Activated naive CD4-positive, alpha-beta T cell treated with anti-CD3 and anti-CD28 coated beads, Interleukin-2, amount 50 U/mL, for 24 hours (primary cell): ENCODE data around the gene HPS1.

ENCODE experiments used
- H3K27ac Mint-ChIP-seq: one replicate; pipeline ENCODE4 v1.8.0; 2021; ENCODE audit warnings: mild to moderate bottlenecking, mixed read lengths
- H3K27me3 Mint-ChIP-seq: one replicate; pipeline ENCODE4 v1.8.0; 2021; ENCODE audit warnings: mixed read lengths
- H3K36me3 Mint-ChIP-seq: one replicate; pipeline ENCODE4 v1.8.0; 2021; ENCODE audit warnings: mixed read lengths
- H3K4me1 Mint-ChIP-seq: one replicate; pipeline ENCODE4 v1.8.0; 2021; ENCODE audit warnings: mixed read lengths
- H3K4me3 Mint-ChIP-seq: one replicate; pipeline ENCODE4 v1.8.0; 2021; ENCODE audit warnings: mild to moderate bottlenecking, mixed read lengths
- H3K9me3 Mint-ChIP-seq: one replicate; pipeline ENCODE4 v1.8.0; 2021; ENCODE audit warnings: mixed read lengths

The HPS1 gene

DNA sequence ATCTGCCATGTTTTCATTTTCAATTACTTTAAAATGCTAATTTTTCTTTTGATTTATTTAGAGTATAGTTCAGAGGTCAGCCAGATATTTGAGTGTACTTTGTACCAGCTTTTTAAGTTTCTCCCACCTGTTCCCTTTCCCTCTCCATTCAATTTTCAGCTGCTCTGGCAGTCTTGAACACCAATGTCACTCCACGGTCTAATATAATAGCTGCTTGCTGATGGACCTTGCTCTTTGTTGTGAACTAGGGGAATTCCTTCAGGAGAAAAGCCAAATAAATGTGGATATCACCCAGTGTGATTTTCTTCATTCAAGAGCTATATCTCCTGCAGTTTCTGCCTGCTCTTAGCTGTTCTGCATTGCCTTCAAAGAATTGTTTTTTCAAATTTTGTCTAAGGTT lies 3.9 kb upstream of the HPS1 start:
- Mint-ChIP-seq H3K27me3 (peaks cover 3% of the 10 kb centered on the region), H3K4me3 (no peak overlapping the region), H3K4me1 (peaks cover 13% of the 10 kb centered on the region), H3K27ac (no peak overlapping the region), H3K36me3 (no peaks in the 10 kb centered on the region), H3K9me3 (no peaks in the 10 kb centered on the region)

DNA sequence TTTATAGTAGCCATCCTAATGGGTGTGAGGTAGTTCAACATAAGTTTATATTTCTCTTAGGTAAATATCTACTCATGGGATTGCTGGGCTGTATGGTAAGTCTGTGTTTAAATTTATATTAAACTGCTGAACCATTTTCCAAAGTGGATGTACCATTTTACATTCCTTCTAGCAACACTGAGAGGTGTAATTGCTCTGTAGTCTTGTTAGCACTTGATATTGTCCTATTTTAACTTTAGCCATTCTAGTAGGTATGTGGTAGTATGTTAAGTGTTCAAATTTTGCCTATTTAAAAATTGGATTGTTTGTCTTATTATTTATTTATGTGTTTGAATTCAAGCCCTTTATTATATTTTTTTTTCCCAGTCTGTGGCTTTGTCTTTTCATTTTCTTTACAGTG lies 2.6 kb upstream of the HPS1 start:
- Mint-ChIP-seq H3K4me1 (peaks cover 27% of the 10 kb centered on the region), H3K27me3 (peaks cover 3% of the 10 kb centered on the region), H3K4me3 (no peak overlapping the region), H3K27ac (no peak overlapping the region), H3K9me3 (no peaks in the 10 kb centered on the region), H3K36me3 (peaks cover 3% of the 10 kb centered on the region)

DNA sequence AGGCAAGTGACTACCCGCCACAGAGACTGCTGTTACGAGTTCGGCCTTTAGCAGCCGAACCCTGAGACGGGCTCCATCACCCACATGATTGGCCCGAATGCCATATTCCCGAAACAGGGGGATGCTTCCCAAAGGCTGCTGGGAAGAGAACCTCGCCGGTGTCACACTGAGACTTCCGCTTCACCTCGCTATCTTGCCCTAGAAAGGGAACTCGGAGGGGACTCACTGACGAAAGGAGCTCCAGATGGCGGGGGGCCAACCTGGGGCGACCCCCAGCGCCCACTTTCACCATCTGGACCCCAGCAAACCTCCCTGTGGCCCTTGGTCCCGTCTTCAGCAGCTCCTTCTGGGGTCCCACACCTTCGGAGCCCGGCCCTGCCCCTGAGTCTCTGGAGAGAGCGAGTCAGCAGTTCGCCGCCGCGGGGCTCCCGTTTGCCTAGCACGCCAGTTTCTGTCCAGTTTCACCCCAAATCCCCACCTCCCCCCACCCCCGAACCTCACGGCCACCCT lies 529 bp downstream of the HPS1 start:
- peaks cover 50% of the 10 kb centered on the region for H3K4me1 Mint-ChIP-seq
- H3K4me3 Mint-ChIP-seq = peak overlapping the region; percentile 95
- H3K9me3 Mint-ChIP-seq = no peaks in the 10 kb centered on the region
- H3K27me3 Mint-ChIP-seq = peaks cover 2% of the 10 kb centered on the region
- H3K36me3 Mint-ChIP-seq = peaks cover 14% of the 10 kb centered on the region
- peak overlapping the region; percentile 90 for H3K27ac Mint-ChIP-seq

DNA sequence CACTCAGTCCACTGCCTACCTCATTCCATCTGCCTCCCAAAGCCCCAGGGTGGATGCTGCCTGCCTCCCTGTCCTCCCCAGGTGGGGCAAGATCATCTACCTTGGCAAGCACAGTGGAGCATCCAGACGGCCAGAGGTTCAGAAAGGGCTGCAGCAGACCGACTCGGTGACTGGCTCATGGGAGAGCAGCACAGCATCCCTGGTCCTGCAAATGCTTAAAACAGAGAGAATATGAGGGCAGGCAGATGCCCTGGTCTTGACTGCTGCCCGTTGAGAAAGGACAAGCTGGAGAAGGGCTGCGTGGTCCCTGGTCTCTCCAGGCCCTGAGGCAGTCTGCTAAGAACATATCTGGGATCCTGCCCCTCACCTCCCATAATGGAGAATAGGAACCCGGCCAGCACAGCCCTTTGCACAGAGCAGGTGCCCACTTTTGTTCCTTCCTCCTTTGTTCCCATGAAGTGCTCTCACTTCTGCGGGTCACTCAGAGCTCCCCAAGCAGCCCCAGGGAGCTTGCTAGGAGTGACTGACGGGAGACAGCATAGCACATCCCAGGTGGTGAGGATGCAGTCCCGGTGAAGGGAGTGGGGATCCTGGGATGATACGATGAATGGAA lies 1.4 kb downstream of the HPS1 start:
- H3K4me3 Mint-ChIP-seq = peak overlapping the region; percentile 95
- H3K9me3 Mint-ChIP-seq = no peaks in the 10 kb centered on the region
- H3K4me1 Mint-ChIP-seq = peaks cover 54% of the 10 kb centered on the region
- peaks cover 15% of the 10 kb centered on the region for H3K36me3 Mint-ChIP-seq
- H3K27me3 Mint-ChIP-seq = peaks cover 2% of the 10 kb centered on the region
- H3K27ac Mint-ChIP-seq = no peak overlapping the region

DNA sequence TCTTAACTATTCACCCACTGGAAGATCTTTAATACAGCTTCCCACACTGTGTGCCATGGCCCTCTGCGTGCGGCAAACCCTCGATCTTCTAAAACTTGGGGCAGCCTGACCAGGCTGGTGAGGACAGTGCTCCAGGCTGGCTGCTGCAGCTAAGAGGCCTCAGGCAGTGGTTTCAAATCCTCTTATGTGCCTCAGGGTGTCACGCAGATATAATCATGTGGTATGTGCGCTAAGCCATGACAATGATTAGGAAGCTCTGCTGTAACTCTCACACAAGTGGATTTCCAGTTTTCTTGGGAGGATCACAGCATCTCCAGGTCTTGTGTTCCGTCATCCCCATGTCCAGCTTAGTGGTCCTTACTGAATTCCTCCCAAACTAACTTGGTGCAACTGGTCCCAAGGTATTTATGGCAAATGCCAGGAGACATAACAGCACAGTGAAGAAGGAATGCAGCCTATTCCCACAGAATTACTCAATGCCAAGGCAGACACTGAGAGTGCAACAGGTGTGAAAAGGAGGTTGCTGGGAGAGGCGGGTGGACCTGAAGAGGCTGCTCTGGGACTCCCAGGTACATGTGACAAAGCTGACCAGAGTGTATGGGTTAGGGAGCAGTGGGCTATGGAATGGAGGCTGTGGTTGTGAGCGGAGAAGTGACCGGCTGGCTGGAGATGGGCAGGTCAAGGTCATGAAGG lies 2.3 kb downstream of the HPS1 start:
- H3K27me3 Mint-ChIP-seq = no peaks in the 10 kb centered on the region
- peak overlapping the region; percentile 95 for H3K4me3 Mint-ChIP-seq
- peaks cover 60% of the 10 kb centered on the region for H3K4me1 Mint-ChIP-seq
- peaks cover 20% of the 10 kb centered on the region for H3K36me3 Mint-ChIP-seq
- H3K27ac Mint-ChIP-seq = no peak overlapping the region
- no peaks in the 10 kb centered on the region for H3K9me3 Mint-ChIP-seq

DNA sequence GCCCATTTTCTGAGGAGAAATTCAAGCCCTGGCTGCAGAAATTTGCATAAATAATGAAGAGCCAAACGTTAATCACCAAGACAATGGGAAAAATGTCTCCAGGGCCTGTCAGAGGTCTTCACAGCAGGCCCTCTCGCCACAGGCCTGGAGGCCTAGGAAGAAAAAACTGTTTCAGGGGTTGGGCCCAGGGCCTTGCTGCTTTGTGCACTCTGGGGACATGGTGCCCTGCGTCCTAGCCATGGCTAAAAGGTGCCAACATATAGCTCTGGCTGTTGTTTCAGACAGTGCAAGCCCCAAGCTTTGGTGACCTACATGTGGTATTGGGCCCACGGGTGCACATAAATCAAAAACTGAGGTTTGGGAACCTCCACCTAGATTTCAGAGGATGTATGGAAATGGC lies 8.0 kb downstream of the HPS1 start:
- no peak overlapping the region for H3K27ac Mint-ChIP-seq
- peaks cover 29% of the 10 kb centered on the region for H3K36me3 Mint-ChIP-seq
- no peaks in the 10 kb centered on the region for H3K9me3 Mint-ChIP-seq
- no peaks in the 10 kb centered on the region for H3K27me3 Mint-ChIP-seq
- peaks cover 36% of the 10 kb centered on the region for H3K4me1 Mint-ChIP-seq
- H3K4me3 Mint-ChIP-seq = no peak overlapping the region

DNA sequence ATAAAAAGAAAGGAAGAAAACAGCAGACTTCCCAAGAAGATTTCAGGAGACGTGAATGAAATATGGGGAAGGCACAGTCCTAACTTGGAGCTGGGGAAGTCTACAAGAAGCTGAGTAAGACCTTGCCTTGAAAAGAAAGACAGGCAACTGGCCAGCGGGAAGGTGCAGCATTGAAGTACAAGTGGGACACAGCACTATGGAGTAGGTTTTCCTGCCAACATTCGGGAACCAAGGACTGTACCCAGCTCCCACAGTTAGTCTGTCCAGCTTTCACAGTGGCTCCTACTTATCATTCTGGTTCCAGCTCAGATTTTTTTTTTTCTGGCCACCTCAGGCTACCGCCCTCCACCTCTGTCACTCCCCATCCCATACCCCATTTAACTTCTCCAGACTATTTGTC lies 10.0 kb downstream of the HPS1 start:
- Mint-ChIP-seq H3K9me3 (no peaks in the 10 kb centered on the region), H3K36me3 (peaks cover 31% of the 10 kb centered on the region), H3K27ac (no peak overlapping the region), H3K4me1 (peaks cover 22% of the 10 kb centered on the region), H3K27me3 (no peaks in the 10 kb centered on the region), H3K4me3 (no peak overlapping the region)

DNA sequence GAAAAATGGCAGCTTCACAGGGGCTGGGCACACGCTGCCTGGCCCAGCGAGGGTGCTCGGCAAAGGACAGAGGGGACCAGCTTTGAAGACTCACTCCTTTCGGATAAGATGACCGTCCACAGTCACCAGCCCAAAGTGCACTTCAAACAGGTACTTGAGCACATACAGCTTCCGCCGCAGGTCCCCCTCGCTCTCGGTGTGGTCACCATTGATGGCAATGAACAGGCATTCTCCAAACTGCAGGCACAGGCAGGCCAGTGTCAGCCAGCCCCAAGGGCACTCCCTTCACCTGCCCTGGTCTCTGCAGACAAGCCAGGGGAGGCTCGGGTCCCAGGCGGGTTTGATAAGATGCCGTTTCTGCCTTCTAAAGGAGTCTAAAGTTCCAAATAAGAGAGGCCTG lies 11.6 kb downstream of the HPS1 start:
- H3K9me3 Mint-ChIP-seq = no peaks in the 10 kb centered on the region
- no peaks in the 10 kb centered on the region for H3K27me3 Mint-ChIP-seq
- peaks cover 13% of the 10 kb centered on the region for H3K4me1 Mint-ChIP-seq
- no peak overlapping the region for H3K4me3 Mint-ChIP-seq
- peaks cover 34% of the 10 kb centered on the region for H3K36me3 Mint-ChIP-seq
- H3K27ac Mint-ChIP-seq = no peak overlapping the region

DNA sequence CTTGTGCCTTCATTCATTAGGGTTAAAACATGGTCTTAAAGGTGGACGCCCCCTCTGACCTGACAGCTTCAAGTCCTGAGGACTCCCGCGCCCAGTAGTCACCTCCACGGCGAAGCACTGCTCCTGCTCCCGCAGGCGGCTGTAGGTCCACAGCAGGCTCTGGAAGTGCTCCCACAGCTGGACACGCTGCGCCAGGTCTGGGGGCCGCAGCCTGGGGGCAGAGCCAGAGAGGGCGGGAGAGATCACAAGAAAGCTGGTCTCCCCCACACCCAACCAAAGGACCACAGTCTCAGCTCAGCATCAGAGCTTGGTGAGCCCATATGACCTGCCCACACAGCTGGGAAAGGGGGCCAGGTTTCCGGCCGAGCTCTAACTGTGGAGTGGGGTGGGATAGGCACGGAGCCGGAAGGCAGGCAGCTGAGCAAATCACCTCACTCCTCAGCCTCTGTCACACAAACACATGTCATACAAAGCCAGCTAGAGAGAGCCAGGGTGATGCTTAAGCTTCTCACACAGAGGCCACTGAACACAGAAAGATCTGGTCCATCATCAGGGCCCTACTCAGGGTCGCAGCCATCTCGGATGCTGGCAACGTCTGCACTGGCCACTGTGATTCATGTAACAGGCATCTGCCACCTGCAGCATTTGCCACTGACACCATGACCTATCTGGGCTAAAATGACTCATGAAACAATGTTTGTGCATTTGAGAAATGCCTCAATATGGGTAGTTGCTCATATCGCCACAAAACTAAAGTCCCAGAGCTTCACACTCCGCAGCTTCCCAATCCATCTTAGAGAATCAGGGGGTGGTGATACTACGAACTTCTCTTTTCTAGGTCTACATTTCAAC lies 12.6 kb downstream of the HPS1 start:
- Mint-ChIP-seq H3K27ac (no peak overlapping the region), H3K9me3 (no peaks in the 10 kb centered on the region), H3K36me3 (peaks cover 28% of the 10 kb centered on the region), H3K4me1 (peaks cover 7% of the 10 kb centered on the region), H3K4me3 (no peak overlapping the region), H3K27me3 (no peaks in the 10 kb centered on the region)

DNA sequence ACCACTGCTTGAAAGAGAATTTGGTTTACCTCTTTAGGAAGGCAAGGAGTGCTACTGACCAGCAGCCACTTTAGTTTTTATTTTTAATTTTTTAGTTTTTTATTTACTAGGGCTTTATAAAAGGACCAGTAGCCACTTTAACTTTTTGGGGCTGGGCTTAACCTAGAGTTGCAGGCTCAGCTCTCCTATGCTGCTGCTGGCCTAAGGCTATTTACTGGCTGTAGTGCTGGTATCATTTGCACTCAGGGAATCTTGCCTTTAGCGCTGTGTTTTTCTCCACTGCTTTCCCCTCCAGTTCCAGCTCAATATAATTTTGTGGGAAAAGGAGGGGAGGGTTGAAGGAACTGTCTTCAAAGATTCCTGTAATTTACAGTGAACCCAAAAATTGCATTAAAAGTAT lies 13.4 kb downstream of the HPS1 start:
- Mint-ChIP-seq H3K9me3 (no peaks in the 10 kb centered on the region), H3K4me3 (no peak overlapping the region), H3K36me3 (peaks cover 28% of the 10 kb centered on the region)

DNA sequence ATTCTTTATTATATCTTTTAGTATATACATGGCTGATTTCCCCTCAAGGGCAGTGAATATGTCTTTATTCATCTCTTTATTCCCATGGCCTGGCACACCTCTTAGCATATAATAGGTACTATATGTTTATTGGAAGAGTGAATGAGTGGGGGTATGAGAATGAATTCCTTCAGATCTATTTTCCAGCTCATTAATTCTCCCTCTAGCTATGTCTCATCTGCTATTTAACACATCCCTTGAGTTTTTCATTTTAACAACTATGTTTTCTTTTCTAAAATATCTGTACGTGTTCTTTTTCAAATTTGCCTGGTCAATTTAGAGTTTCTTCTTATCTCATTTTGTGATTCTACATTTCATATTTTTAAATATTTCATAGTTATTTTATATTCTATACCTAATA lies 14.4 kb downstream of the HPS1 start:
- no peaks in the 10 kb centered on the region for H3K27me3 Mint-ChIP-seq
- H3K4me1 Mint-ChIP-seq = no peaks in the 10 kb centered on the region
- no peak overlapping the region for H3K4me3 Mint-ChIP-seq
- H3K36me3 Mint-ChIP-seq = peaks cover 28% of the 10 kb centered on the region
- no peaks in the 10 kb centered on the region for H3K9me3 Mint-ChIP-seq
- no peak overlapping the region for H3K27ac Mint-ChIP-seq

More for the DNA sequence above, 13.4 kb downstream of the HPS1 start:
- peaks cover 5% of the 10 kb centered on the region for H3K4me1 Mint-ChIP-seq
- no peak overlapping the region for H3K27ac Mint-ChIP-seq
- H3K27me3 Mint-ChIP-seq = no peaks in the 10 kb centered on the region

DNA sequence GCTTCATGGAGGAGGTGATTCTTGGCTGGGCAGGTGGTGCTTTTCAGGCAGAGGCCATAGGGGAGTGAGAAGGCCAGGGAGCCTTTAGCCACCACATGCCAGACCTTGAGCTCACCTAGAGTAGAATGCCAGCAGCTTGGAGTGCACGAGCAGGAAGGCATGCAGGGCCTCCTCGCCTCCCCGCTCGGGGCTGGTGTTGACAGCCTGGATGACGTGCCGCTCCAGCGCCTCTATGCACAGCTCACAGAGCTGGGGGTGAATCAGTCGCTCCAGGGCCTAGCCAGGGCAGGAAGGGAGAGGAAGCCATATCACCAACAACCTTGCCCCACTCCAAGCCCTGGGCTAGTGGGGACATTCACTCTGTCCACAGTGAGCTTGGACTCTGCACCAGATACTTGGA lies 15.7 kb downstream of the HPS1 start:
- H3K27me3 Mint-ChIP-seq = no peaks in the 10 kb centered on the region
- no peak overlapping the region for H3K4me3 Mint-ChIP-seq
- H3K9me3 Mint-ChIP-seq = no peaks in the 10 kb centered on the region
- no peak overlapping the region for H3K27ac Mint-ChIP-seq
- no peaks in the 10 kb centered on the region for H3K4me1 Mint-ChIP-seq
- peaks cover 24% of the 10 kb centered on the region for H3K36me3 Mint-ChIP-seq

DNA sequence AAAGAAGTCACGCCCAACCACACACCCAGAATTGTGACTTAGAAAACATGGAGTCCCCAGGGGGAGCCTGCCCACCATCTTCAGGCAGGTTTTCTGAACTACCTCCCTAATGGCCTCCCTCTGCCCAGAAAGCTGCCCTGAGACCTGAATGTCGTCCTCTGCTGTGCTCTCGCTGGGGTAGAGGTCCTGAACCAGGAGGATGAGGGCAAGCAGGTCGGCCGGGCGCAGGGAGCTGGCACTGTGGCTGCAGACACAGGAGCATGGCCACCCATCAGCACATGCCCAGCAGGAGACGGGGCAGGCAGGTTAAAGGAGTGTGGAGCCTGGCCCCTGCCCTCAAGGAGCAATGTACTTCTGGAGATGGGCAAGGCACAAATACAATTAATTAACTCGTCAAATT lies 16.3 kb downstream of the HPS1 start:
- Mint-ChIP-seq H3K36me3 (peaks cover 19% of the 10 kb centered on the region), H3K9me3 (no peaks in the 10 kb centered on the region), H3K4me3 (peak overlapping the region; percentile 19), H3K4me1 (no peaks in the 10 kb centered on the region), H3K27me3 (no peaks in the 10 kb centered on the region), H3K27ac (no peak overlapping the region)

DNA sequence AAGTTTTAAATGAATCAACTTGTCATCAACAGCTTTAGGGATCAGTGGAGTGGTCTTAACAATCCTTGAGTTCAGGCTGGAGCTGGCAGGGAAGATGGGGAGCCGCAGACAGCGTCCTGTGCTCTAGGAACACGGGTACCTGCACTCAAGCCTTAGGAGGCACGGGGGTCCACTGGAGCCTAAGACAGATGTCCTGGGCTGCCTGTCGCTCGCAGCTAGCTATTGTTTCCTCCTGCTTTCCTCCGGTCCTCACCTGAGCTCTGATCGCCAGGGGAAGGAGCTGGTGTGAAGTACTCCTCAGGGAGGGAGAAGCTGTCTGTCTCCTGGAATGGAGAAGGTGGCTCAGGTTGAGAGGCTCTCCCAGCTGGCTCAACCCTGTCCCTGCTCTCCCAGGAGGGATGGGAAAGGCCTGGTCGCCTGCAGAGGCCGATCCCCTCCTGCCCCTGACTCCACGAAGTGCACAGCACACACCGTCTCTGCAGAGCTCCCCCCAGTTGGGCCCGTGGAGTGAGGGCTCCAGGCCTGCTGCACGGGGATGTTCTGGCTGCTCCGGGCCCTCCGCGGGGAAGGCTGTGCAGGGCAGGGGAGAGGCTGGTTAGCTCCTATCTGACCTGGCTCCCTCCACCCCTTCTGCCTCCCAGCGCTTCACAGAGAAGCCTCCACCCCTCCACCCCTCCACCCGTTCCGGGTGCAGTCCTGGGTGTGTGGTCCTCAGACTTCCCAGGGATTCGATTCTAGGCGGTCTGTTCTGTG lies 17.2 kb downstream of the HPS1 start:
- Mint-ChIP-seq H3K27ac (no peak overlapping the region), H3K4me1 (no peaks in the 10 kb centered on the region), H3K36me3 (peaks cover 17% of the 10 kb centered on the region), H3K27me3 (no peaks in the 10 kb centered on the region), H3K9me3 (no peaks in the 10 kb centered on the region), H3K4me3 (no peak overlapping the region)

DNA sequence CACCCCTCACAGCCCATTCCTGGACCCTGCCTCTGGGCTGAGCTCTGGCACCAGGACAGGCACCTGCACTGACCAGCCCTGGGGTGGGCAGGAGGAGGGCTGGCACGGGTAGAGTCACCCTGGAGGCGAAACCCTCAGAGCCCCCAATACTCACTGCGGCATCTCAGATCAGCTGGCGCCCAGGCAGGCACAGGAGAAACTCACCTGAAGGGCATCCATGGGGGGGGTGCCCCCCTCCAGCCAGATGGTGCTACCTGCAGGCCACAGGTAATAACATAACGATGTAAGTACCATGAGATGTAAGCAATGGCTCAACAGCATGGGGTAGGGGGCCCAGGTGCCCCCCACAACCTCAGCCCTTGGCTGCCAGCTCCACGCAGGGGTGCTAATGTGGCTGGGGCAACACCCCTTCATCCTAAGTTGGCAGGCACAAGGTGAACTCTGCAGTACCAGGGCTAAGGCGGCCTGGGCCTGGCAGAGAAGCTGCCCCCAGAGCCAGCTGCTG lies 19.7 kb downstream of the HPS1 start:
- Mint-ChIP-seq H3K27ac (no peak overlapping the region), H3K36me3 (peaks cover 11% of the 10 kb centered on the region), H3K4me1 (no peaks in the 10 kb centered on the region), H3K9me3 (no peaks in the 10 kb centered on the region), H3K27me3 (no peaks in the 10 kb centered on the region), H3K4me3 (no peak overlapping the region)
